G401.6 (cell line): ENCODE data around the gene TEKT1.
A peak's percentile ranks its signal among the peaks of the same experiment; 100 is the strongest.
"Not testable (repeated sequence)": the region's sequence is repeated elsewhere in the genome, so short reads cannot be mapped to it uniquely, and the experiment has no call there.

Experiments used
- FAIRE-seq: peaks from 2 replicates; lab custom pipeline; 2012; peaks lifted over from hg19 to GRCh38; lab: Jason Lieb, UNC

The TEKT1 gene

GRCh38 chr17:6831661-6832263, at the start of gene TEKT1:
Gene TEKT1 (minus strand): TSS chr17:6831729. CDS start chr17:6830376, 1,353 bp downstream.
- no peak for FAIRE-seq

- FAIRE-seq, result not testable (repeated sequence)
Observed at GRCh38 chr17:6879221-6879975, 47.9 kb upstream of the TEKT1 start.

- not testable (repeated sequence) for FAIRE-seq
Observed at GRCh38 chr17:6875276-6875675, 43.7 kb upstream of the TEKT1 start.

- no peak for FAIRE-seq
Observed at GRCh38 chr17:6872936-6873335, 41.4 kb upstream of the TEKT1 start.

- FAIRE-seq, result no peak
Observed at GRCh38 chr17:6870841-6871240, 39.3 kb upstream of the TEKT1 start.

GRCh38 chr17:6868582-6868981, 37.1 kb upstream of the TEKT1 start:
- FAIRE-seq, result no peak

GRCh38 chr17:6867849-6868248, 36.3 kb upstream of the TEKT1 start:
- FAIRE-seq, result no peak

- no peak for FAIRE-seq
Observed at GRCh38 chr17:6862825-6863224, 31.3 kb upstream of the TEKT1 start.

- no peak for FAIRE-seq
Observed at GRCh38 chr17:6862122-6862521, 30.6 kb upstream of the TEKT1 start.

GRCh38 chr17:6857904-6858303, 26.4 kb upstream of the TEKT1 start:
- FAIRE-seq, result no peak

- no peak for FAIRE-seq
Observed at GRCh38 chr17:6857336-6857735, 25.8 kb upstream of the TEKT1 start.

GRCh38 chr17:6856051-6856450, 24.5 kb upstream of the TEKT1 start:
- no peak for FAIRE-seq

GRCh38 chr17:6853764-6854442, 22.4 kb upstream of the TEKT1 start:
- no peak for FAIRE-seq

- not testable (repeated sequence) for FAIRE-seq
Observed at GRCh38 chr17:6848545-6849179, 17.1 kb upstream of the TEKT1 start.

GRCh38 chr17:6846138-6846537, 14.6 kb upstream of the TEKT1 start:
- FAIRE-seq, result not testable (repeated sequence)

- not testable (repeated sequence) for FAIRE-seq
Observed at GRCh38 chr17:6844406-6844805, 12.9 kb upstream of the TEKT1 start.

- FAIRE-seq, result peak; percentile 89
Observed at GRCh38 chr17:6843241-6843880, 11.8 kb upstream of the TEKT1 start.

- not testable (repeated sequence) for FAIRE-seq
Observed at GRCh38 chr17:6841769-6842168, 10.2 kb upstream of the TEKT1 start.

- no peak for FAIRE-seq
Observed at GRCh38 chr17:6830383-6830986, 1.0 kb downstream of the TEKT1 start.

- no peak for FAIRE-seq
Observed at GRCh38 chr17:6823011-6823442, 8.5 kb downstream of the TEKT1 start.

GRCh38 chr17:6818938-6819337, 12.6 kb downstream of the TEKT1 start:
- FAIRE-seq, result no peak

- not testable (repeated sequence) for FAIRE-seq
Observed at GRCh38 chr17:6816368-6816767, 15.2 kb downstream of the TEKT1 start.
